K562 (cell line): ENCODE measurements around the gene HEXIM2. TPM values are rescaled to one million over a fixed set of nuclear protein-coding genes. Genes with fewer than 3 reads are reported as not detected.

Source experiments
- C11orf30 ChIP-seq: fragments of 450-650 bp; IDR thresholded peaks from 2 replicates; pipeline ENCODE4 v1.6.1; 2016; ENCODE audit warnings: low read depth, mild to moderate bottlenecking
- EP400 ChIP-seq: fragments of 450-650 bp; IDR thresholded peaks from 2 replicates; pipeline ENCODE4 v1.6.1; 2017; ENCODE audit warnings: antibody characterized with exemption, mild to moderate bottlenecking, moderate library complexity
- ETV5 ChIP-seq: sonication (generic); formaldehyde crosslinking; IDR thresholded peaks from 2 replicates; pipeline ENCODE4 v1.4.0; 2020; ENCODE audit warnings: low read depth, mild to moderate bottlenecking, missing genetic modification reagents
- GTF2A2 ChIP-seq: IDR thresholded peaks from 2 replicates; pipeline ENCODE4 v1.6.1; 2016; ENCODE audit warnings: mild to moderate bottlenecking, missing genetic modification characterization, missing compliant biosample characterization
- KHSRP ChIP-seq: fragments of 450-650 bp; IDR thresholded peaks from 2 replicates; pipeline ENCODE4 v1.6.1; 2017
- LEF1 ChIP-seq: fragments of 450-650 bp; IDR thresholded peaks from 2 replicates; pipeline ENCODE4 v1.6.1; 2016; ENCODE audit warnings: mild to moderate bottlenecking
- PCBP2 ChIP-seq: fragments of 200-400 bp; formaldehyde crosslinking; IDR thresholded peaks from 2 replicates; pipeline ENCODE4 v1.6.1; 2018; ENCODE audit warnings: low read length, low read depth, mild to moderate bottlenecking, moderate library complexity; ENCODE audit not compliant: poor library complexity, severe bottlenecking
- PRPF4 ChIP-seq: fragments of 200-400 bp; formaldehyde crosslinking; IDR thresholded peaks from one replicate; pipeline ENCODE4 v1.6.1; 2017; ENCODE audit warnings: low read length, low read depth, mild to moderate bottlenecking; ENCODE audit not compliant: insufficient read depth, poor library complexity, severe bottlenecking
- SIX5 ChIP-seq, 2 experiments: IDR thresholded peaks; 2 replicates each; pipeline ENCODE4 v1.6.1; 2011; ENCODE audit warnings: low read length in 2 of 2, borderline replicate concordance in 1 of 2, low read depth in 1 of 2, mild to moderate bottlenecking in 1 of 2, moderate library complexity in 1 of 2; ENCODE audit not compliant: insufficient read depth in 1 of 2
- SRSF3 ChIP-seq: fragments of 200-400 bp; formaldehyde crosslinking; IDR thresholded peaks from 2 replicates; pipeline ENCODE4 v1.6.1; 2016; ENCODE audit warnings: mild to moderate bottlenecking, low read length, moderate library complexity; ENCODE audit not compliant: insufficient read depth
- TOE1 ChIP-seq, 2 experiments: fragments of 450-650 bp in 1 of 2; sonication (generic) in 1 of 2; formaldehyde crosslinking in 1 of 2; IDR thresholded peaks; 2 replicates each; pipeline versions ENCODE4 v1.7.1 to v1.8.0; 2016 to 2022; ENCODE audit warnings: borderline replicate concordance in 2 of 2, mild to moderate bottlenecking in 2 of 2, antibody characterized with exemption in 1 of 2, inconsistent platforms in 1 of 2, low read depth in 1 of 2, missing genetic modification reagents in 1 of 2, moderate library complexity in 1 of 2
- ZNF263 ChIP-seq: sonication (generic); formaldehyde crosslinking; IDR thresholded peaks from 2 replicates; pipeline ENCODE4 v1.8.0; 2022; ENCODE audit warnings: mild to moderate bottlenecking, missing genetic modification reagents, borderline replicate concordance
- ZNF311 ChIP-seq: fragments of 250-450 bp; sonication (Bioruptor Pico); IDR thresholded peaks from 2 replicates; pipeline ENCODE4 v1.4.0; 2020; ENCODE audit warnings: mild to moderate bottlenecking, moderate library complexity
- ZNF583 ChIP-seq: fragments of 250-450 bp; sonication (Bioruptor Pico); IDR thresholded peaks from 2 replicates; pipeline ENCODE4 v1.4.0; 2020
- ZNF589 ChIP-seq: fragments of 200-800 bp; sonication (Bioruptor generic); IDR thresholded peaks from 2 replicates; pipeline ENCODE4 v1.6.1; 2016; ENCODE audit warnings: low read depth, missing genetic modification characterization, missing compliant biosample characterization
- ZSCAN32 ChIP-seq: fragments of 450-650 bp; formaldehyde crosslinking; IDR thresholded peaks from 2 replicates; pipeline ENCODE4 v1.4.0; 2020; ENCODE audit warnings: mild to moderate bottlenecking, moderate library complexity
- polyA plus RNA-seq, 8 experiments: library from polyadenylated mRNA; depleted of rRNA in 4 of 8; stranded (reverse) in 5 of 8; unstranded in 3 of 8; fragments of >200 nt; fragmentation: Nextera tagmentation in 2 of 8; fragmentation: Illumina TruSeq in 1 of 8; extraction: Ambion mirVana in 2 of 8; extraction: Trizol in 1 of 8; gene quantifications; 2 replicates each; pipeline versions ENCODE4 v1.2.1 to v1.2.3, GENCODE V29; 2011 to 2014; ENCODE audit warnings: inconsistent platforms in 1 of 8, missing spikeins in 1 of 8
- total RNA-seq, 7 experiments: library from RNA; depleted of rRNA in 6 of 7; stranded (reverse); fragments of >200 nt in 6 of 7; fragmentation: Illumina TruSeq in 2 of 7; extraction: Trizol in 2 of 7; gene quantifications; 2 replicates each; pipeline versions ENCODE4 v1.2.1 to v1.2.3, GENCODE V29; 2011 to 2021; ENCODE audit warnings: low replicate concordance in 1 of 7
- TF ChIP-seq, protein P1 (sequence below): fragments of 450-650 bp; IDR thresholded peaks from 2 replicates; pipeline ENCODE4 v1.6.1; 2016; ENCODE audit warnings: missing biosample characterization, missing genetic modification characterization
- TF ChIP-seq, protein P2 (sequence below): fragments of 200-800 bp; sonication (Bioruptor generic); IDR thresholded peaks from 2 replicates; pipeline ENCODE4 v1.6.1; 2017; ENCODE audit warnings: missing genetic modification characterization, missing compliant biosample characterization

HEXIM2 gene
- total and polyA plus RNA-seq, 9 of the 15 experiments (the other 6 are each of a cell fraction or from before 2014, with no cell fraction given), result 0.69 to 3.4 (median 1.1) TPM; not detected in 2

DNA sequence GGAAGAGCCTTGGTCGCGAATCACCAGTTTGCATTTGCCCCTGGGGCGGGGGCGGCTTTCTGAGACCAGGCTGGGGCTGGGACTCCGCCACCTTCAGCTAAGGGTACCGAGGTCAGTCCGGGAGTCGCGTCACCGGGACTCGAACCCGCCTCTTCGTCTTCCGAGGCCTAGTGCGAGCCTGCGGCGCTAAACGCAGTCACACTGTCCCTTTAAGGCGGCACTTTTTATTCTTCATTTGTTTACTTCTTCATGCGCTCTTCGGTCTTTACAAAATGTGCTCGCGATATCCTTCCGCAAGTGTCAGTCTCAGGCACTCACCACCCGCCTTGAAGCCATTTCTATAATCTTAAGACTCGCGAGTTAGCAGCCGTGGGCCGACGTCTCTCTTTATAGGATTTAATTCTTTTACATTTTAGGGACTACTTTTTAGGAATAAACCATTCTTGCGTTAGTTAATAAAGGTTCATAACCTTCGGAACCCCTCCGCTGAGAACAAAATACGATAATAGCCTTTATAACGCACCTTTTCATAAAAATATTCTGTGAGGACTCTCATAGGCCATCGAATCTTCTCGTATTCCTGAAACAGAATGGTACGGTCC lies 14.0 kb upstream of the HEXIM2 start (continued):
- TF ChIP-seq SIX5 (IDR thresholded peaks at IDR 0.05; ENCODE audit: borderline replicate concordance in 1 of 2, insufficient read depth in 1 of 2, low read depth in 1 of 2, low read length in 2 of 2) (peak in 1 of 2 experiments; percentile 1; a peak in 1 of 4 replicates), TOE1 (IDR thresholded peaks at IDR 0.05; ENCODE audit: borderline replicate concordance) (peak; percentile 95), TOE1 (CRISPR knock-in tag; IDR thresholded peaks at IDR 0.05; ENCODE audit: borderline replicate concordance, low read depth) (no peak; the same call in 1 of the 2 replicates), PCBP2 (no peak), EP400 (peak; percentile 92), ZNF311 (0 out of 2 replicates have a peak, but pooled peaks have one; percentile 45), GTF2A2 (tag) (no peak), C11orf30 (0 out of 2 replicates have a peak, but pooled peaks have one; percentile 2), ZSCAN32 (0 out of 2 replicates have a peak, but pooled peaks have one; percentile 42), ZNF583 (CRISPR knock-in tag) (no peak), KHSRP (0 out of 2 replicates have a peak, but pooled peaks have one; percentile 47), LEF1 (peak; percentile 87), ETV5 (CRISPR knock-in tag) (no peak), PRPF4 (no peak), ZNF589 (CRISPR knock-in tag) (peak; percentile 91), ZNF263 (CRISPR knock-in tag) (no peak), SRSF3 (no peak)
- TF ChIP-seq, protein P1, sequence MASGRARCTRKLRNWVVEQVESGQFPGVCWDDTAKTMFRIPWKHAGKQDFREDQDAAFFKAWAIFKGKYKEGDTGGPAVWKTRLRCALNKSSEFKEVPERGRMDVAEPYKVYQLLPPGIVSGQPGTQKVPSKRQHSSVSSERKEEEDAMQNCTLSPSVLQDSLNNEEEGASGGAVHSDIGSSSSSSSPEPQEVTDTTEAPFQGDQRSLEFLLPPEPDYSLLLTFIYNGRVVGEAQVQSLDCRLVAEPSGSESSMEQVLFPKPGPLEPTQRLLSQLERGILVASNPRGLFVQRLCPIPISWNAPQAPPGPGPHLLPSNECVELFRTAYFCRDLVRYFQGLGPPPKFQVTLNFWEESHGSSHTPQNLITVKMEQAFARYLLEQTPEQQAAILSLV, result no peak
- TF ChIP-seq, protein P2, sequence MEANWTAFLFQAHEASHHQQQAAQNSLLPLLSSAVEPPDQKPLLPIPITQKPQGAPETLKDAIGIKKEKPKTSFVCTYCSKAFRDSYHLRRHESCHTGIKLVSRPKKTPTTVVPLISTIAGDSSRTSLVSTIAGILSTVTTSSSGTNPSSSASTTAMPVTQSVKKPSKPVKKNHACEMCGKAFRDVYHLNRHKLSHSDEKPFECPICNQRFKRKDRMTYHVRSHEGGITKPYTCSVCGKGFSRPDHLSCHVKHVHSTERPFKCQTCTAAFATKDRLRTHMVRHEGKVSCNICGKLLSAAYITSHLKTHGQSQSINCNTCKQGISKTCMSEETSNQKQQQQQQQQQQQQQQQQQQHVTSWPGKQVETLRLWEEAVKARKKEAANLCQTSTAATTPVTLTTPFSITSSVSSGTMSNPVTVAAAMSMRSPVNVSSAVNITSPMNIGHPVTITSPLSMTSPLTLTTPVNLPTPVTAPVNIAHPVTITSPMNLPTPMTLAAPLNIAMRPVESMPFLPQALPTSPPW, result peak; percentile 45
